Gastroesophageal sphincter (tissue), 4 donors: Measurements from ENCODE around the gene TTLL8. TPM values are rescaled to one million over a fixed set of nuclear protein-coding genes. Genes with fewer than 3 reads are reported as not detected.
A peak's percentile ranks its signal among the peaks of the same experiment; 100 is the strongest.

Source experiments
- ATAC-seq: fragments of 150-250 bp; one replicate; pipeline ENCODE4 v1.9.1; 2016; ENCODE audit warnings: mild to moderate bottlenecking, moderate library complexity
- H3K27ac ChIP-seq, 4 donors: fragments of 200-600 bp; sonication (generic) in 3 of 4; 1 replicate in 3 of 4; 2 replicates in 1 of 4; pipeline ENCODE4 v1.5.1; 2016 to 2019
- H3K27me3 ChIP-seq: fragments of 200-600 bp; sonication (generic); one replicate; pipeline ENCODE4 v1.5.1; 2019
- H3K36me3 ChIP-seq, 2 donors: fragments of 200-600 bp; sonication (generic); one replicate each; pipeline ENCODE4 v1.5.1; 2019; ENCODE audit warnings: control low read depth in 1 of 2
- H3K4me1 ChIP-seq, 3 donors: fragments of 200-600 bp; sonication (generic); 1 replicate in 2 of 3; 2 replicates in 1 of 3; pipeline ENCODE4 v1.5.1; 2016 to 2019; ENCODE audit warnings: control low read depth in 2 of 3
- H3K4me3 ChIP-seq, 2 donors: fragments of 200-600 bp; sonication (generic); one replicate each; pipeline ENCODE4 v1.5.1; 2019; ENCODE audit warnings: mild to moderate bottlenecking in 1 of 2, moderate library complexity in 1 of 2
- H3K9me3 ChIP-seq, 3 donors: fragments of 200-600 bp; sonication (generic); one replicate each; pipeline ENCODE4 v1.5.1; 2017 to 2019; ENCODE audit warnings: control low read depth in 2 of 3
- EP300 ChIP-seq: sonication (generic); formaldehyde crosslinking; IDR thresholded peaks from one replicate; pipeline ENCODE4 v1.6.1; 2017; ENCODE audit warnings: antibody characterized with exemption, mild to moderate bottlenecking
- POLR2A ChIP-seq, 2 donors: fragments of 450-650 bp; IDR thresholded peaks; one replicate each; pipeline ENCODE4 v1.6.1; 2017; ENCODE audit warnings: antibody characterized with exemption in 2 of 2, mild to moderate bottlenecking in 2 of 2, moderate library complexity in 1 of 2
- POLR2AphosphoS5 ChIP-seq: sonication (generic); formaldehyde crosslinking; IDR thresholded peaks from one replicate; pipeline ENCODE4 v1.6.1; 2017; ENCODE audit warnings: antibody characterized with exemption
- WGBS, 2 donors: methylation state at CpG; one replicate each; pipeline ENCODE4 v1.1.5; 2018; ENCODE audit warnings: low coverage in 1 of 2; 5-methylcytosine and 5-hydroxymethylcytosine counted together
- total RNA-seq, 4 donors: library from RNA; depleted of rRNA; stranded (reverse); fragments of >200 nt; gene quantifications; one replicate each; pipeline ENCODE4 v1.1.0, GENCODE V29; 2016
- TF ChIP-seq, protein P1 (sequence below), 4 experiments: fragments of 200-600 bp in 2 of 4; fragments of 450-650 bp in 2 of 4; sonication (generic) in 1 of 4; IDR thresholded peaks; one replicate each; pipeline ENCODE4 v1.5.1; 2017 to 2019; ENCODE audit warnings: antibody characterized with exemption in 4 of 4, mild to moderate bottlenecking in 2 of 4, moderate library complexity in 2 of 4

Gene TTLL8
- total RNA-seq, 4 donors from 2014 or later = not detected

DNA sequence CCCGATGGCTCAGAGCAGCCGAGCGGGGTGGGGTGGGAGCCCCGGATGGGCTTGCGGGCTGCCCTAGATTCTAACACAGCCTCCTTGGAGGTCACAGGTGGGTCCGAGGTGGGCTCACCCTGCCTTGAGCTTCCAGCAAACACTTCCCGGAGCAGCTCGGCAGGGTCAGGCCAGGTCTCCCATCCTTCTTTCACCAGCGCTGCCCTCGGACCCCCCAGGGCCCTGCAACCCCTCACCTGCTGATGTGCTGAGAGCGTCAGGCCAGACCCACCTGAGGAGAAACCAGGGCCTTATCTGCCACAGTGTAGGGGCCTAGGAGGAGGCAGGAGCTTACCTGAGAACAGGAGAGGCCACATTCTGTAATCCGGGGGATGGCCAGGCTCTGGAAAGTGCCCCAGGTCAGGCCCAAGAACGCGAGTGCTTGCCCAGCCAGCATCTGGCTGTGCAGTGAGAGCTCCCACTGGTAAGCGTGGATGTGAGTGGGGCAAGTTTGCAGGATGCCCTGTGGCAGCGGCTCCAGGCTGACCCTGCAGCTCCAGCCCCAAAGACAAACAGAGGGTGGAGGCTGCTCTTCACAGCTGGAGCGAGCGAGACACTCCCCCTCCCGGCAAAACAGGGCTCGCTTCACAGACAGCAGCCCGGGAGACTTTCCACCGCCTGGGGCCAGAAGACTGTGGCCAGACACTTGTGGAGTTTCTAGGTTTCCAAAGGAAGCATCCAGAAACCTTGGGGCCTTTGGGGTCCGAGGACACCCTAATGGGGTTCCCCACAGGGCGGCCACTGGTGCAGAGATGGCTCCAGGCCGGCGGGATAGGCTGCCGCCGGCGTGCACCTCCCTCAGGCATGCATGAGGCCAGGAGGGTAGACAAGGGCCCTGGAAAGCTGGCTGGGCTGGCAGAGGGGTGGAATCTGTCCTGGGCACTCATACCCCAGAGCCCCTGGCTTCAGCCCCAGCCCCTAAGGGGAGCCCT is 45.6 kb downstream of the TTLL8 start, which contains the start of gene IL17REL:
IL17REL (minus strand) TSS at position 555 of the 971 bp plus-strand sequence; CDS start at position 436, 119 bp downstream.
- Histone ChIP-seq H3K27ac (no peak within 1 kb of the TSS), H3K4me1 (peaks cover 0 to 27% (median 5%) of the 10 kb centered on the region in 3 donors), H3K36me3 (no peaks in the 10 kb centered on the region), H3K9me3 (no peaks in the 10 kb centered on the region), H3K27me3 (peaks cover 87% of the 10 kb centered on the region), H3K4me3 (no peak within 1 kb of the TSS)
- no peak for TF ChIP-seq POLR2AphosphoS5
- TF ChIP-seq, protein P1, sequence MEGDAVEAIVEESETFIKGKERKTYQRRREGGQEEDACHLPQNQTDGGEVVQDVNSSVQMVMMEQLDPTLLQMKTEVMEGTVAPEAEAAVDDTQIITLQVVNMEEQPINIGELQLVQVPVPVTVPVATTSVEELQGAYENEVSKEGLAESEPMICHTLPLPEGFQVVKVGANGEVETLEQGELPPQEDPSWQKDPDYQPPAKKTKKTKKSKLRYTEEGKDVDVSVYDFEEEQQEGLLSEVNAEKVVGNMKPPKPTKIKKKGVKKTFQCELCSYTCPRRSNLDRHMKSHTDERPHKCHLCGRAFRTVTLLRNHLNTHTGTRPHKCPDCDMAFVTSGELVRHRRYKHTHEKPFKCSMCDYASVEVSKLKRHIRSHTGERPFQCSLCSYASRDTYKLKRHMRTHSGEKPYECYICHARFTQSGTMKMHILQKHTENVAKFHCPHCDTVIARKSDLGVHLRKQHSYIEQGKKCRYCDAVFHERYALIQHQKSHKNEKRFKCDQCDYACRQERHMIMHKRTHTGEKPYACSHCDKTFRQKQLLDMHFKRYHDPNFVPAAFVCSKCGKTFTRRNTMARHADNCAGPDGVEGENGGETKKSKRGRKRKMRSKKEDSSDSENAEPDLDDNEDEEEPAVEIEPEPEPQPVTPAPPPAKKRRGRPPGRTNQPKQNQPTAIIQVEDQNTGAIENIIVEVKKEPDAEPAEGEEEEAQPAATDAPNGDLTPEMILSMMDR (IDR thresholded peaks at IDR 0.05) = peak in 1 of 4 experiments; percentile 9
- TF ChIP-seq EP300 = no peak
- no peak for ATAC-seq
- WGBS, 2 donors = 60% methylated on average over 4 of the region's 29 CpGs; no CpG with 5 or more reads in 1 of the 2 donors

DNA sequence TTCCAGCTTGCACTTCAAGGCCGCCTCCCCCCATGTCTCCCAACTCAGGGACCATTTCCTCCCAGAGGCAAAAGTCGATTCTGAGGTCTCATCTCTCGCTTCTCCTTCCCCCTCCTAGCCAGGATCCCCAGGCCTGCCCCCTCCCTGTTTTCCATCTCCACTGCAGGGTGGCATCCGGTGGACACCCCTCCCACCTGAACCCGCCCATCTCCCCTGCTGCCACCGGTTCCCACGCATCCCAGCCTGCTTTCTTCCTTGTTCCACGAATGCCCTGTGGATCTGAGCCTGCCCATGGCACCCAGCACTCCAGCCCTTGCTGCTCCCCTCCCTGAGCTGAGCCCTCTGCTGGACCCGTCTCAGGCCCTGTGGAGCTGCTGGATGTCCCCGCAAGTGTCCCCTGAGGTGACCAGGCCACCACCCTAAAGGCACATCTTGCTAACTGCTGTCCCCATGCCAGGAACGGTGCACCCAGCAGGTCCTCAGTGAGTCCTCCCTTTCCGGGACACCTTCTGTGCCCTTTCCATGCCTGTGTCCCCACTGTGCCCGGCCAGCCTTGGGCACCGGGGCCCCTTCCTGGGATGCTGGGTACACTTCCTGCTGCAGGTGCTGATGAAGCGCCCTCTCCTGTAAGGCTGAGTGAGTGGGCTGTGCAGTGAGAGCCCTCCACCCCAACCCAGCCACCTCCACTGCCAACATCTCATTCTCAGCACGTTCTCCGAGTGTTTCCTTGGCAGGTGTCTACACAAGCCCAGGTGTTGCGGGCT is 46.5 kb downstream of the TTLL8 start:
- TF ChIP-seq, protein P1 (IDR thresholded peaks at IDR 0.05) = no peak
- ATAC-seq = no peak
- no peak overlapping the region for H3K4me3 ChIP-seq
- H3K9me3 ChIP-seq = no peaks in the 10 kb centered on the region
- peaks cover 0 to 27% (median 5%) of the 10 kb centered on the region in 3 donors for H3K4me1 ChIP-seq
- H3K27ac ChIP-seq = no peak overlapping the region
- no peaks in the 10 kb centered on the region for H3K36me3 ChIP-seq
- peaks cover 78% of the 10 kb centered on the region for H3K27me3 ChIP-seq
- 20 to 21% methylated on average over 7 of the region's 18 CpGs for WGBS, 2 donors

DNA sequence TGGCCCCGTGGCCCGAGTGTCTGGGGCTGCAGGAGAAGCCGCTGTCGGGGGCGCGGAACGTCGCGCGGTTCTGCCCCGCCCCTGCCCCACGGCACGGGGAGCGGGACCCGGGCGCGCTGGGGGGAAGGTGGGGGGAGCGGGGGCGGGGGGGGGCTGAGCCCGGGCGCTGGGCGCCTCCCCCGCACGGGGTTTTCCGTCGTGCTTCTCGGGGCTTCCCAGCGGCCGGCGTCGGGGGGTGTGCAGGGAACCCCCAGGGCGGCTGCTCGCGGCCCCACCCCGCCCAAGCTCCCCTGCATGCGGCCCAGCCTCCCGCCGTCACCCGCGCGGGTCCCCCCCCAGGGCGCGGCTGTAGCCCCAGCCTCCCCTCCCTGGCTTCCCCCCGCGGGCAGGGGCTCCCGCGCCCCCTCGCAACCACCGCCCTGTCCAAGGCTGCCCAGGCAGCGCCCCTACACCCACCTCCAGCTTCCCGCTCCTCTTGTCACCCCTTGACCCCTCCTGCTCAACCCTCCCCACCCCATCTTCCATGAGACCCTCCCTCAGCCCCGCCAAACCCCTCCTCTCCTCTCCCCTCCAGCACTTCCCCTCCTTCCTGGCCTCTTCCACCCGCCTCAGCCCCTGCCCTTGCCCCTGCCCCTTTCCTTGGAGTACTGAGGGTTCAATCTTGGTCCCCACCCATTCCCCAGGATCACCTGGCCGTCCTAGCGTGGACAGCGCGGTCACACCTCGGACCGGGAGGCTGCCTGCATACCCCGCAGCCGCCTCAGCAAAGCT is 47.2 kb downstream of the TTLL8 start:
- ATAC-seq = no peak
- no peak for TF ChIP-seq POLR2AphosphoS5
- TF ChIP-seq POLR2A (IDR thresholded peaks at IDR 0.05) = no peak
- TF ChIP-seq EP300 = no peak
- TF ChIP-seq, protein P1 (IDR thresholded peaks at IDR 0.05) = no peak
- Histone ChIP-seq H3K4me3 (peak overlapping the region in 1 of 2 donors; percentile 12), H3K27me3 (peaks cover 70% of the 10 kb centered on the region), H3K36me3 (no peaks in the 10 kb centered on the region), H3K27ac (no peak overlapping the region), H3K4me1 (peaks cover 0 to 27% (median 5%) of the 10 kb centered on the region in 3 donors), H3K9me3 (no peaks in the 10 kb centered on the region)
- WGBS, 2 donors = 0% methylated on average over 10 of the region's 61 CpGs; no CpG with 5 or more reads in 1 of the 2 donors

DNA sequence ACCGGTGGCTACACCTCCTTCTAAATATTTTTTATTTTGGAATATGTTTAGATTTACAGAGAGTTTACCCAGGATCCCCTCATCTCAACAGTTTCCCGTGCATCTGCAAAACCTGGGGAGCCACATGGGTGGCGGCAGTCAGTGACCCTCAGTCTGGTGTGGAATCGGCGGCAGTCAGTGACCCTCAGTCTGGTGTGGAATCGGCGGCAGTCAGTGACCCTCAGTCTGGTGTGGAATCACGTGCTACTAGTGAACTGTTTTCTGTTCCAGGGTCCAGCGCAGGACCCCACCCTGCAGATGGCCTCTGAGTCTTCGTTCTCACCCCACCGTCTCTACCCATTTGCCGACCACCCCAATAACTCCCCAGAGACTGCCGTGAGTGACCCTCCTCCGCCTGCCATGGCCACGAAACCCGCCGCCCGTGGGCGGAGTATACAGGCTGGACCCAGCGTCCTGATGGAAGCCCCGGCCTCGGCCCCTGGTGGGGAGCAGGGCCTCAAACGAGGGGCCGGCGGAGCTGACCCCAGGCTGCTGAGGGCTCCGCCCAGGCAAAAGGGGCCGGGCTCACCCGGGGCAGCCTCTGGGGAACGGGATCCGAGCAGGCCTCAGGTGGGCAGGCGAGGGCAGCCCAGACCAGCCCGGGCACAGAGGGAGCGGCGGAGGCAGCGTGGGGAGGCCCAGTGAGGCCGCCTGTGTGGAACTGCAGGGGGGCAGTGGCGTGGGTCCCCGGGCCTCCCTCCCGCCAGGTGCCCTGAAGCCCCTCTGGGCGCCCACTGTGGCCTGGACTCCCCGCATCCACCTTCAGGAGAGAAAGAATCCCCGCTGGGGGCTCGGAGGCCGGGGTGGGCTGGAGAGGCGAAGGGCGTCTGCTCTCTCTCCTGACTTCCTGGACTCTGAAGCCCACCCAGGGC is 48.1 kb downstream of the TTLL8 start:
- Histone ChIP-seq H3K4me1 (peaks cover 0 to 24% (median 5%) of the 10 kb centered on the region in 3 donors), H3K9me3 (no peaks in the 10 kb centered on the region), H3K27me3 (peaks cover 62% of the 10 kb centered on the region), H3K4me3 (peak overlapping the region in 1 of 2 donors; percentile 12), H3K27ac (no peak overlapping the region), H3K36me3 (no peaks in the 10 kb centered on the region)
- WGBS, 2 donors = 75 to 91% methylated on average over 2 to 12 of the region's 46 CpGs
- no peak for ATAC-seq
- TF ChIP-seq POLR2A (IDR thresholded peaks at IDR 0.05) (no peak), POLR2AphosphoS5 (no peak), EP300 (no peak)
- TF ChIP-seq, protein P1 (IDR thresholded peaks at IDR 0.05) = no peak
